Loucy (cell line): ENCODE measurements around the gene CD53.
A peak's percentile ranks its signal among the peaks of the same experiment; 100 is the strongest.

Experiments used
- H2AFZ ChIP-seq: fragments of 200-600 bp; sonication (generic); 2 replicates; pipeline ENCODE4 v1.6.0; 2016; ENCODE audit warnings: antibody characterized with exemption, mild to moderate bottlenecking, low read length, moderate library complexity
- H3F3A ChIP-seq: fragments of 200-600 bp; 2 replicates; pipeline ENCODE4 v1.6.0; 2016; ENCODE audit warnings: antibody characterized with exemption, low read depth, mild to moderate bottlenecking
- H3K27me3 ChIP-seq: fragments of 200-600 bp; sonication (generic); 2 replicates; pipeline ENCODE4 v1.6.1; 2014; ENCODE audit warnings: low read length, mild to moderate bottlenecking; ENCODE audit not compliant: insufficient read depth, poor library complexity, severe bottlenecking
- H3K36me3 ChIP-seq: fragments of 200-600 bp; sonication (generic); 2 replicates; pipeline ENCODE4 v1.6.1; 2016; ENCODE audit warnings: low read length; ENCODE audit not compliant: insufficient read depth
- H3K4me1 ChIP-seq: fragments of 200-600 bp; sonication (generic); 2 replicates; pipeline ENCODE4 v1.5.1; 2014; ENCODE audit warnings: low read length, mild to moderate bottlenecking; ENCODE audit not compliant: insufficient read depth, poor library complexity, severe bottlenecking
- H3K4me2 ChIP-seq: fragments of 200-600 bp; sonication (generic); 2 replicates; pipeline ENCODE4 v1.6.0; 2014; ENCODE audit warnings: antibody characterized with exemption, low read length, low read depth, mild to moderate bottlenecking; ENCODE audit not compliant: poor library complexity, severe bottlenecking
- H3K4me3 ChIP-seq: fragments of 200-600 bp; sonication (generic); 2 replicates; pipeline ENCODE4 v1.5.1; 2014; ENCODE audit warnings: low read length, mild to moderate bottlenecking, mixed read lengths; ENCODE audit not compliant: poor library complexity, severe bottlenecking
- H3K79me2 ChIP-seq: fragments of 200-600 bp; sonication (generic); 2 replicates; pipeline ENCODE4 v1.6.1; 2014; ENCODE audit warnings: low read length; ENCODE audit not compliant: insufficient read depth
- H3K9ac ChIP-seq: fragments of 200-600 bp; sonication (generic); 2 replicates; pipeline ENCODE4 v1.6.0; 2014; ENCODE audit warnings: mild to moderate bottlenecking, low read depth, low read length, moderate library complexity; ENCODE audit not compliant: poor library complexity, severe bottlenecking
- H3K9me2 ChIP-seq: fragments of 200-600 bp; sonication (generic); replicated peaks from 2 replicates; pipeline ENCODE4 v1.6.1; 2016; ENCODE audit warnings: low read depth, low read length, mixed read lengths
- H3K9me3 ChIP-seq: fragments of 200-600 bp; sonication (generic); 2 replicates; pipeline ENCODE4 v1.6.1; 2014; ENCODE audit warnings: mild to moderate bottlenecking, antibody characterized with exemption, low read length, low read depth; ENCODE audit not compliant: insufficient read depth
- H4K20me1 ChIP-seq: fragments of 200-600 bp; sonication (generic); 2 replicates; pipeline ENCODE4 v1.6.0; 2014; ENCODE audit warnings: antibody characterized with exemption, low read length, mild to moderate bottlenecking; ENCODE audit not compliant: insufficient read depth, poor library complexity, severe bottlenecking
- EZH2phosphoT487 ChIP-seq: fragments of 200-600 bp; IDR thresholded peaks from 2 replicates; pipeline ENCODE4 v1.6.1; 2018; ENCODE audit warnings: antibody characterized with exemption, mild to moderate bottlenecking, moderate library complexity, borderline replicate concordance
- TF ChIP-seq, protein P1 (sequence below): fragments of 200-600 bp; sonication (generic); conservative IDR thresholded peaks from 2 replicates; pipeline ENCODE4 v1.5.1; 2014; ENCODE audit warnings: mild to moderate bottlenecking, antibody characterized with exemption, low read length

Gene CD53

DNA sequence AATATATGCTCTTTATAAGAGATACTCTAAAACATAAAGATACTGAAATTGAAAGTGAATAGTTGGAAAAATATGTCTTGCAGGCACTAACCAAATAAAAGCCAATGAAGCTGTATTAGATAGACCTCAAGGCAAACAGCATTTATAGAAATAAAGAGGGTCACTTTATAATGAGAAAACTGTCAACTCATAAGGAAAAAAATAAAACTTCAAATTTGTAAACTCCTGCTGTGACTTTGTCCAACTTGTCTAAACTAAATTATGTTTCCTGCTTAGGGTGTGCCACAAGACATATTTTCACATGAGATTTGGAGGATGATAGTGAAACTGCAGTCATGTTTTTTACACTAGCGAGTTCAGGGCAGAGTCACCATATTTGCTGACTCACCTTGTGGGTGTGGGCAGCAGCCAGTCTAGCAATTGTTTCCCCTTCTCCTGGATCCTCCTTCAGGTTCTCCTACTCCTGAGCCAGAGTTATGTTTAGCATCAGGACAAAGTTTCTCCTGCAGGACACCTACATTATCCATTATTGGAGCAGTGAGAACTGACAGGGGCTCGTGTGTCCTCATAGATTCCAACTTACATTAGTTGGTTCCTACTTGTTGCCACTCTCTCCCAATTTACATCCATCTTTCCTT lies 43.8 kb downstream of the CD53 start:
- Histone ChIP-seq H3K9ac (peak overlapping the region; percentile 7), H3K36me3 (no peaks in the 10 kb centered on the region), H3K4me1 (peaks cover 12% of the 10 kb centered on the region), H3K4me2 (peak overlapping the region; percentile 60), H3F3A (no peaks in the 10 kb centered on the region), H3K9me3 (no peaks in the 10 kb centered on the region; the same call in 1 of the 2 replicates), H3K4me3 (peak overlapping the region; percentile 58), H4K20me1 (no peaks in the 10 kb centered on the region), H3K79me2 (no peaks in the 10 kb centered on the region), H2AFZ (peak overlapping the region; percentile 64), H3K9me2 (no peaks in the 10 kb centered on the region), H3K27me3 (no peaks in the 10 kb centered on the region)
- TF ChIP-seq EZH2phosphoT487: no peak
- TF ChIP-seq, protein P1, sequence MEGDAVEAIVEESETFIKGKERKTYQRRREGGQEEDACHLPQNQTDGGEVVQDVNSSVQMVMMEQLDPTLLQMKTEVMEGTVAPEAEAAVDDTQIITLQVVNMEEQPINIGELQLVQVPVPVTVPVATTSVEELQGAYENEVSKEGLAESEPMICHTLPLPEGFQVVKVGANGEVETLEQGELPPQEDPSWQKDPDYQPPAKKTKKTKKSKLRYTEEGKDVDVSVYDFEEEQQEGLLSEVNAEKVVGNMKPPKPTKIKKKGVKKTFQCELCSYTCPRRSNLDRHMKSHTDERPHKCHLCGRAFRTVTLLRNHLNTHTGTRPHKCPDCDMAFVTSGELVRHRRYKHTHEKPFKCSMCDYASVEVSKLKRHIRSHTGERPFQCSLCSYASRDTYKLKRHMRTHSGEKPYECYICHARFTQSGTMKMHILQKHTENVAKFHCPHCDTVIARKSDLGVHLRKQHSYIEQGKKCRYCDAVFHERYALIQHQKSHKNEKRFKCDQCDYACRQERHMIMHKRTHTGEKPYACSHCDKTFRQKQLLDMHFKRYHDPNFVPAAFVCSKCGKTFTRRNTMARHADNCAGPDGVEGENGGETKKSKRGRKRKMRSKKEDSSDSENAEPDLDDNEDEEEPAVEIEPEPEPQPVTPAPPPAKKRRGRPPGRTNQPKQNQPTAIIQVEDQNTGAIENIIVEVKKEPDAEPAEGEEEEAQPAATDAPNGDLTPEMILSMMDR: no peak

DNA sequence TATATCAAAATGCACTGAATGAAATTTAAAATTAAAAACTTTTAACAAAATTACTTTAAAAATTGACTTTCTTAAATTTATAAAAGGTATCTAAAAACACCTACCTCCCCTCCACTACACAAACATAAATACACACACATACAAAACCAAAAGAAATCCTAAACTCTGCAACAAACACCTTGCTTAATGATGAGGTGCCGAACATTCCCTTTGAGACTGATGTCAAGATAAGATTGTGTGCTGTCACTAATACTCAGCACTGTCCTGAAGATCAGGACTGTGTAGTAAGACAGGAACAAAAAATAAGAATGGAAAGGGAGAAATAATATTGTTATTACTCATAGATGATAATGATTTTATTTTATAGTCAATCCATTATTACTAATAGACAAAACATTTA lies 45.1 kb downstream of the CD53 start:
- Histone ChIP-seq H3K27me3 (no peaks in the 10 kb centered on the region), H3K9me2 (no peaks in the 10 kb centered on the region), H3K4me2 (no peak overlapping the region), H3K36me3 (no peaks in the 10 kb centered on the region), H3K79me2 (no peaks in the 10 kb centered on the region), H3F3A (no peaks in the 10 kb centered on the region), H2AFZ (no peak overlapping the region), H4K20me1 (no peaks in the 10 kb centered on the region), H3K9me3 (no peaks in the 10 kb centered on the region; the same call in 1 of the 2 replicates), H3K9ac (no peak overlapping the region), H3K4me3 (no peak overlapping the region), H3K4me1 (peaks cover 12% of the 10 kb centered on the region)
- no peak for TF ChIP-seq EZH2phosphoT487
- TF ChIP-seq, protein P1: no peak

DNA sequence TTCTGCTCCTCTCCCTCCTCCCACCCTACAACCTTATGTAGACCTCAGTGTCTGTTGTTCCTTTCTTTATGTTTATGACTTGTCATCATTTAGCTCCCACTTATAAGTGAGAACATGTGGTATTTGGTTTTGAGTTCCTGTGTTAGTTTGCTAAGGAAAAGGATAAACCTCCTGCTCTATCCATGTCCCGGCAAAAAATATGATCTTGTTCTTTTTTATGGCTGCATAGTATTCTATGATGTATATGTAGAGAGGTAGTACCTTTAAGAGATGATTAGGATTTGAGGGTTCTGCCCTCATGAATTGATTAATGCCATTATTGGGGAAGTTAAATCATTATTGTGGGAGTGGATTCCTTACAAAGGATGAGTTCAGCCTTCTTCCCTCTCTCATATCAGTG lies 49.0 kb downstream of the CD53 start:
- TF ChIP-seq, protein P1: no peak
- no peak for TF ChIP-seq EZH2phosphoT487
- Histone ChIP-seq H3K4me2 (no peak overlapping the region), H3K9ac (no peak overlapping the region), H3K4me1 (peaks cover 3% of the 10 kb centered on the region), H3K27me3 (no peaks in the 10 kb centered on the region), H3K79me2 (no peaks in the 10 kb centered on the region), H2AFZ (no peak overlapping the region), H3F3A (no peaks in the 10 kb centered on the region), H4K20me1 (no peaks in the 10 kb centered on the region), H3K9me2 (no peaks in the 10 kb centered on the region), H3K9me3 (no peaks in the 10 kb centered on the region), H3K36me3 (no peaks in the 10 kb centered on the region), H3K4me3 (no peak overlapping the region)
